ENCODE data around the gene ZGRF1. TPM values are rescaled to one million over a fixed set of nuclear protein-coding genes. Genes with fewer than 3 reads are reported as not detected.

The ZGRF1 gene
- total and polyA plus RNA-seq, 4 donors = 10.8 to 21.8 (median 12.9) TPM

- Histone ChIP-seq H3K4me1 (ENCODE audit: control insufficient read depth, insufficient read depth, low read length) (peaks cover 55% of the 10 kb centered on the region), H3K27me3 (ENCODE audit: control insufficient read depth, insufficient read depth, low read length) (peaks cover 96% of the 10 kb centered on the region), H3K27ac (ENCODE audit: low read depth, low read length) (peak overlapping the region; percentile 7)
These were observed 122.6 kb downstream of the ZGRF1 start for GRCh38 chr4:112513971-112514646.

GRCh38 chr4:112511803-112512118 is 124.9 kb downstream of the ZGRF1 start:
- Histone ChIP-seq H3K9me3 (ENCODE audit: control insufficient read depth, insufficient read depth, low read length) (no peaks in the 10 kb centered on the region), H3K36me3 (ENCODE audit: control insufficient read depth, insufficient read depth, low read length) (no peaks in the 10 kb centered on the region), H3K27ac (ENCODE audit: low read depth, low read length) (no peak overlapping the region), H3K4me1 (ENCODE audit: control insufficient read depth, insufficient read depth, low read length) (peaks cover 53% of the 10 kb centered on the region), H3K4me3 (ENCODE audit: low read depth, low read length) (no peak overlapping the region), H3K27me3 (ENCODE audit: control insufficient read depth, insufficient read depth, low read length) (peaks cover 84% of the 10 kb centered on the region)
- peak in 2 of 6 donors; percentile 14 to 30 for DNase-seq (ENCODE audit: low read depth in 4 of 6, low spot score in 6 of 6)
- 92% methylated on average over 2 of the region's 4 CpGs for WGBS (ENCODE audit: insufficient coverage)

More at GRCh38 chr4:112513971-112514646, 122.6 kb downstream of the ZGRF1 start:
- DNase-seq (ENCODE audit: low read depth in 4 of 6, low spot score in 6 of 6) = peak in 2 of 6 donors; percentile 52 to 66
- 8% methylated on average over 10 of the region's 15 CpGs for WGBS (ENCODE audit: insufficient coverage)
- H3K9me3 ChIP-seq (ENCODE audit: control insufficient read depth, insufficient read depth, low read length) = no peaks in the 10 kb centered on the region
- H3K4me3 ChIP-seq (ENCODE audit: low read depth, low read length) = peak overlapping the region; percentile 68
- no peaks in the 10 kb centered on the region for H3K36me3 ChIP-seq (ENCODE audit: control insufficient read depth, insufficient read depth, low read length)

- Histone ChIP-seq H3K36me3 (ENCODE audit: control insufficient read depth, insufficient read depth, low read length) (no peaks in the 10 kb centered on the region), H3K4me3 (ENCODE audit: low read depth, low read length) (peak overlapping the region; percentile 44), H3K27me3 (ENCODE audit: control insufficient read depth, insufficient read depth, low read length) (peaks cover 84% of the 10 kb centered on the region), H3K4me1 (ENCODE audit: control insufficient read depth, insufficient read depth, low read length) (peaks cover 48% of the 10 kb centered on the region), H3K27ac (ENCODE audit: low read depth, low read length) (no peak overlapping the region), H3K9me3 (ENCODE audit: control insufficient read depth, insufficient read depth, low read length) (no peaks in the 10 kb centered on the region)
- peak in 2 of 6 donors; percentile 89 to 91 for DNase-seq (ENCODE audit: low read depth in 4 of 6, low spot score in 6 of 6)
- WGBS (ENCODE audit: insufficient coverage) = 7% methylated on average over 26 of the region's 40 CpGs
These were observed 125.5 kb downstream of the ZGRF1 start for GRCh38 chr4:112511093-112511802.

DNA sequence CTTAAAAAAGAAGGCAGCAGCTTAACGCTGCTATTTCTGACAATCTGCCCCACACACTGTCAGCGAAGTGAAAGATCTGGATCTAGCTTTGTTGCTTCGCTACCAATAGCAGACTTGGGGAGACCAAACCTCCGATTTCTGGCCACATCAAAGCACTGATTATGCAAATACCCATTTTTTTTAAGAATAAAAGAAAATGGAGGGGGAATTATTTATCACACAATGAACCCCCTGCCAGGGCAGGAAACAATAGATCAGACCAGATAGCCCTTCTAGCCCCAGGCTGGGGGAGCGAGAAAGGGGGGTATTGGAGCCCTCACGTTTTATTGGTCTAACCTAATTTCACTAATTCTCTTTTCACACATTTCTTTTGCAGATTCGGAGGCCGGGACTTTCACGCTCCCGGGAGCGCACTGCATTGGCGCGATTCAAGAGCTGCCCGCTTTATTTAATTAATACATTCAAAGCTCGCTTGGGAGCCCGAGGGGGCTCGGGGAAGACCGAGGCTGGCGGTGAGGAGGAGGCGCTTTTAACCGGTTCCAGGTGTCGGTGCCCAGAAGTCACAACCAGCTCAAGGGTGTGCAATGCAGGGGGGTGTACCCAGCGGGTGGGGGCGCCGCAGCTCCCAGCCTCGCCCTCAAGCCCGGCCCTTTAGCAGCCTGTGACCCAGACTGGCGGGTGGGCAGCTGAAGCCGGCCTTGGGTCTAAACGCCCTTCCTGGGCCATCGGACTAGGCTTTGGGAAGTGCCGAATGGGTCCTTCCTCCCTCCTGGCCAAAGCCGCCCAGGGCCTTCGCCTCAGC is 126.2 kb downstream of the ZGRF1 start:
- WGBS (ENCODE audit: insufficient coverage) = under 1% methylated on average over 23 of the region's 34 CpGs
- Histone ChIP-seq H3K27me3 (ENCODE audit: control insufficient read depth, insufficient read depth, low read length) (peaks cover 83% of the 10 kb centered on the region), H3K9me3 (ENCODE audit: control insufficient read depth, insufficient read depth, low read length) (no peaks in the 10 kb centered on the region), H3K36me3 (ENCODE audit: control insufficient read depth, insufficient read depth, low read length) (no peaks in the 10 kb centered on the region), H3K27ac (ENCODE audit: low read depth, low read length) (no peak overlapping the region), H3K4me3 (ENCODE audit: low read depth, low read length) (peak overlapping the region; percentile 44), H3K4me1 (ENCODE audit: control insufficient read depth, insufficient read depth, low read length) (peaks cover 40% of the 10 kb centered on the region)
- peak in 2 of 6 donors; percentile 77 for DNase-seq (ENCODE audit: low read depth in 4 of 6, low spot score in 6 of 6)

GRCh38 chr4:112509243-112510141 is 127.2 kb downstream of the ZGRF1 start:
- DNase-seq (ENCODE audit: low read depth in 4 of 6, low spot score in 6 of 6) = peak in 2 of 6 donors; percentile 78 to 79

DNA sequence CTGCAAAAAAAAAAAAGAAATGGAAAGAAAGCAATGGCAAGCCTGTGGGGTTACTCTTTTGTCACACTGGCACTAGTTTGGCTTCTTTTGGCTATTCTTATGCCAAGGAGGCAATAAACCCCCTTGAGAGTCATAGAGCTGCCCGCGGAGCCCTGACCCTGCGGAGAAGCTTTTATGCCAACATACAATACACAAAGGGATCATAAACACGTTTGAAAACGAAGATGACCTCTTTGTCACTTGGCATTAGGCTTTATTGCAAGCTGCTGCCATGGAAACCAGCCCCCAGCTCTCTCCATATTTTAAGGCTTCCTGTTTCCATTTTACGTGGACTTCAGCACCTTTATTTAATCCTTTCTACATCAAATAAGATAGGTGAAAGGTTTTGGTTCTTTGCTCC is 128.4 kb downstream of the ZGRF1 start:
- Histone ChIP-seq H3K27me3 (ENCODE audit: control insufficient read depth, insufficient read depth, low read length) (peaks cover 69% of the 10 kb centered on the region), H3K4me3 (ENCODE audit: low read depth, low read length) (no peak overlapping the region)
- WGBS (ENCODE audit: insufficient coverage) = 5% methylated on average over 5 of the region's 6 CpGs

More at GRCh38 chr4:112509243-112510141, 127.2 kb downstream of the ZGRF1 start:
- Histone ChIP-seq H3K4me3 (ENCODE audit: low read depth, low read length) (peak overlapping the region; percentile 44), H3K27ac (ENCODE audit: low read depth, low read length) (no peak overlapping the region), H3K36me3 (ENCODE audit: control insufficient read depth, insufficient read depth, low read length) (no peaks in the 10 kb centered on the region), H3K4me1 (ENCODE audit: control insufficient read depth, insufficient read depth, low read length) (peaks cover 30% of the 10 kb centered on the region), H3K27me3 (ENCODE audit: control insufficient read depth, insufficient read depth, low read length) (peaks cover 79% of the 10 kb centered on the region), H3K9me3 (ENCODE audit: control insufficient read depth, insufficient read depth, low read length) (no peaks in the 10 kb centered on the region)
- 1% methylated on average over 31 of the region's 46 CpGs for WGBS (ENCODE audit: insufficient coverage)

GRCh38 chr4:112504807-112505206 is 131.9 kb downstream of the ZGRF1 start:
- H3K36me3 ChIP-seq (ENCODE audit: control insufficient read depth, insufficient read depth, low read length) = no peaks in the 10 kb centered on the region
- H3K27ac ChIP-seq (ENCODE audit: low read depth, low read length) = no peak overlapping the region
- no peak for DNase-seq (ENCODE audit: low read depth in 4 of 6, low spot score in 6 of 6)
- WGBS (ENCODE audit: insufficient coverage) = no CpG with 5 or more reads among the region's 4 CpGs
- peaks cover 43% of the 10 kb centered on the region for H3K27me3 ChIP-seq (ENCODE audit: control insufficient read depth, insufficient read depth, low read length)
- H3K4me1 ChIP-seq (ENCODE audit: control insufficient read depth, insufficient read depth, low read length) = peaks cover 11% of the 10 kb centered on the region
- no peak overlapping the region for H3K4me3 ChIP-seq (ENCODE audit: low read depth, low read length)
- H3K9me3 ChIP-seq (ENCODE audit: control insufficient read depth, insufficient read depth, low read length) = no peaks in the 10 kb centered on the region

More for the DNA sequence above, 128.4 kb downstream of the ZGRF1 start:
- H3K4me1 ChIP-seq (ENCODE audit: control insufficient read depth, insufficient read depth, low read length) = peaks cover 27% of the 10 kb centered on the region
- H3K27ac ChIP-seq (ENCODE audit: low read depth, low read length) = no peak overlapping the region
- peak in 2 of 6 donors; percentile 48 to 78 for DNase-seq (ENCODE audit: low read depth in 4 of 6, low spot score in 6 of 6)
- H3K9me3 ChIP-seq (ENCODE audit: control insufficient read depth, insufficient read depth, low read length) = no peaks in the 10 kb centered on the region
- no peaks in the 10 kb centered on the region for H3K36me3 ChIP-seq (ENCODE audit: control insufficient read depth, insufficient read depth, low read length)

DNA sequence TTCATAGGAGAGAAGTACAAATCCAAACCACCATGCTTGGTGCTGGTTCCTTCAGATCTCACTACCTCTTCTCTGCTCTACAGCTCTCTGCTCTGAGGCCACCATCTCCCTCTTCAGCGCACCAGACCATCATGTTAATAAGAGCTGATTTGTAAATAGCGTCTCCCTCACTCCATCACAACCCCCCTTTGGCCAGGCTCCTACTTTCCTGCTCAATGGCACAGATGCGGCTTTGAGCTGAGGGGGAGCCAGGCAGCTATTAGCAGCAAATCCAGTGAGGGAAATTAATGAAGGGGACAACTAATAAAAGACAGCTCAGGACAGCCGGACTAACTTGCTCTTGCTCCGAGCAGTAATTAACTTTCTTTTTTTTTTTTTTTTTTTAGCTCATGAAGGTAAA is 133.8 kb downstream of the ZGRF1 start:
- no CpG with 5 or more reads among the region's 5 CpGs for WGBS (ENCODE audit: insufficient coverage)
- peak in 2 of 6 donors; percentile 51 to 79 for DNase-seq (ENCODE audit: low read depth in 4 of 6, low spot score in 6 of 6)
- Histone ChIP-seq H3K4me1 (ENCODE audit: control insufficient read depth, insufficient read depth, low read length) (no peaks in the 10 kb centered on the region), H3K36me3 (ENCODE audit: control insufficient read depth, insufficient read depth, low read length) (no peaks in the 10 kb centered on the region), H3K27me3 (ENCODE audit: control insufficient read depth, insufficient read depth, low read length) (peaks cover 26% of the 10 kb centered on the region), H3K9me3 (ENCODE audit: control insufficient read depth, insufficient read depth, low read length) (no peaks in the 10 kb centered on the region), H3K4me3 (ENCODE audit: low read depth, low read length) (no peak overlapping the region), H3K27ac (ENCODE audit: low read depth, low read length) (no peak overlapping the region)

DNA sequence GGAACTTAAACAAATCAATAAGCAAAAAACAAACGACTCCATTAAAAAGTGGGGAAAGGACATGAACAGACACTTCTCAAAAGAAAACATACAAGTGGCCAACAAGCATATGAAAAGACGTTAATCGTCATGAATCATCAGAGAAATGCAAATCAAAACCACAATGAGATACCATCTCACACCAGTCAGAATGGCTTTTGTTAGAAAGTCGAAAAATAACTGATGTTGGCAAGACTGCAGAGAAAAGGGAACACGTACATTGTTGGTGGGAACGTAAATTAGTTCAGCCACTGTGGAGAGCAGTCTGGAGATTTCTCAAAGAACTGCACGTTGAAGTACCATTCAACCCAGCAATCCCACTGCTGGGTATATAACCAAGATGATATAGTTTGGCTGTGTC is 144.4 kb downstream of the ZGRF1 start:
- Histone ChIP-seq H3K4me1 (ENCODE audit: control insufficient read depth, insufficient read depth, low read length) (no peaks in the 10 kb centered on the region), H3K4me3 (ENCODE audit: low read depth, low read length) (no peak overlapping the region), H3K36me3 (ENCODE audit: control insufficient read depth, insufficient read depth, low read length) (no peaks in the 10 kb centered on the region), H3K27ac (ENCODE audit: low read depth, low read length) (no peak overlapping the region), H3K9me3 (ENCODE audit: control insufficient read depth, insufficient read depth, low read length) (no peaks in the 10 kb centered on the region), H3K27me3 (ENCODE audit: control insufficient read depth, insufficient read depth, low read length) (peaks cover 3% of the 10 kb centered on the region)
- DNase-seq (ENCODE audit: low read depth in 4 of 6, low spot score in 6 of 6) = no peak
- no CpG with 5 or more reads among the region's 7 CpGs for WGBS (ENCODE audit: insufficient coverage)
